ENCODE measurements around the gene TPSB2. TPM values are rescaled to one million over a fixed set of nuclear protein-coding genes. Genes with fewer than 3 reads are reported as not detected.
"Not testable (repeated sequence)": the region's sequence is repeated elsewhere in the genome, so short reads cannot be mapped to it uniquely, and the experiment has no call there.

Gene TPSB2
- total RNA-seq, 1 experiment from 2014 or later = not detected

DNA sequence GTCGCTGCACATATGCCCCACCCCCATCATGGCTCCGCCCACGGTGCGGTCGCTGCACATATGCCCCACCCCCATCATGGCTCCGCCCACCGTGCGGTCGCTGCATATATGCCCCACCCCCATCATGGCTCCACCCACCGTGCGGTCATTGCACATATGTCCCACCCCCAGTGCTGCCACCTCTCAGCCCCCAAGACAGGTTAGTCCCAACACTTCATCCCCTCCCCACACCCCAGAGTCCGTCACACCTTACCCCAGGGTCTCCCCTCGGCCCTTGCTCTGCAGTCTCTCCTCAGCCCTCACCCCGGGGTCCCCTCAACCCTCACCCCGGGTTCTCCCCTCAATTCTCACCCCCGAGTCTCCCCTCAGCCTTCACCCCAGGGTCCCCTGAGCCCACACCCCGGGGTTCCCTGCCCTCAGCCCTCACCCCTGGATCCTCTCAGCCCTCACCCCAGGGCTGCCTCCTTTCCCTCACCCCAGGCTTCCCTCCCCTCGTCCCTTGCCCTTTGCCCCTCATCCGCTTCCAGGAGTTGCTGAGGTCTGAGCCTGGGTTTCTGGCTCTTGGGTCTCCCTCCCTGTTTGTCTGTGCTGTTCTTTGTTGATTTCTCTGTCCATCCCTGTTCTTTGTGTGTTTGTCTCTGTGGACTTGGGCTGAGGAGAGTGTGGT lies 30.5 kb downstream of the TPSB2 start:
- H3K36me3 ChIP-seq (ENCODE audit: control insufficient read depth in 1 of 2, insufficient read depth in 2 of 2, low read length in 2 of 2) = no peaks in the 10 kb centered on the region
- TF ChIP-seq TCF7L2 (IDR thresholded peaks at IDR 0.05; ENCODE audit: borderline replicate concordance, extremely low read depth, insufficient read depth, insufficient read length) (no peak), CEBPB (IDR thresholded peaks at IDR 0.05; ENCODE audit: low read depth) (no peak), ZFX (IDR thresholded peaks at IDR 0.05) (no peak), JUND (IDR thresholded peaks at IDR 0.05) (no peak), EGR1 (IDR thresholded peaks at IDR 0.05; ENCODE audit: low read depth) (no peak), FOSL1 (IDR thresholded peaks at IDR 0.05; ENCODE audit: low read depth) (no peak), SIN3A (IDR thresholded peaks at IDR 0.05; ENCODE audit: low read depth) (no peak), ELF1 (IDR thresholded peaks at IDR 0.05; ENCODE audit: borderline replicate concordance, low read depth) (no peak), YY1 (IDR thresholded peaks at IDR 0.05; ENCODE audit: extremely low read depth, insufficient replicate concordance, low read depth, low read length) (no peak), SRF (IDR thresholded peaks at IDR 0.05; ENCODE audit: low read depth) (no peak), ZNF274 (IDR thresholded peaks at IDR 0.05; ENCODE audit: low read depth, low read length) (no peak), EZH2phosphoT487 (IDR thresholded peaks at IDR 0.05; ENCODE audit: borderline replicate concordance) (no peak), POLR2A (IDR thresholded peaks at IDR 0.05; ENCODE audit: borderline replicate concordance, extremely low read depth, insufficient read depth, insufficient read length) (no peak), CBX3 (IDR thresholded peaks at IDR 0.05; ENCODE audit: low read depth) (no peak)
- TF ChIP-seq, protein P1, sequence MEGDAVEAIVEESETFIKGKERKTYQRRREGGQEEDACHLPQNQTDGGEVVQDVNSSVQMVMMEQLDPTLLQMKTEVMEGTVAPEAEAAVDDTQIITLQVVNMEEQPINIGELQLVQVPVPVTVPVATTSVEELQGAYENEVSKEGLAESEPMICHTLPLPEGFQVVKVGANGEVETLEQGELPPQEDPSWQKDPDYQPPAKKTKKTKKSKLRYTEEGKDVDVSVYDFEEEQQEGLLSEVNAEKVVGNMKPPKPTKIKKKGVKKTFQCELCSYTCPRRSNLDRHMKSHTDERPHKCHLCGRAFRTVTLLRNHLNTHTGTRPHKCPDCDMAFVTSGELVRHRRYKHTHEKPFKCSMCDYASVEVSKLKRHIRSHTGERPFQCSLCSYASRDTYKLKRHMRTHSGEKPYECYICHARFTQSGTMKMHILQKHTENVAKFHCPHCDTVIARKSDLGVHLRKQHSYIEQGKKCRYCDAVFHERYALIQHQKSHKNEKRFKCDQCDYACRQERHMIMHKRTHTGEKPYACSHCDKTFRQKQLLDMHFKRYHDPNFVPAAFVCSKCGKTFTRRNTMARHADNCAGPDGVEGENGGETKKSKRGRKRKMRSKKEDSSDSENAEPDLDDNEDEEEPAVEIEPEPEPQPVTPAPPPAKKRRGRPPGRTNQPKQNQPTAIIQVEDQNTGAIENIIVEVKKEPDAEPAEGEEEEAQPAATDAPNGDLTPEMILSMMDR (IDR thresholded peaks at IDR 0.05 in 2 of 3, conservative IDR thresholded peaks at IDR 0.05 in 1 of 3; ENCODE audit: borderline replicate concordance in 1 of 3, insufficient read depth in 1 of 3, low read depth in 2 of 3, low read length in 2 of 3) = no peak
- TF ChIP-seq, protein P2, sequence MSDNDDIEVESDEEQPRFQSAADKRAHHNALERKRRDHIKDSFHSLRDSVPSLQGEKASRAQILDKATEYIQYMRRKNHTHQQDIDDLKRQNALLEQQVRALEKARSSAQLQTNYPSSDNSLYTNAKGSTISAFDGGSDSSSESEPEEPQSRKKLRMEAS (IDR thresholded peaks at IDR 0.05) = no peak
- ChIA-PET POLR2A (no interaction called here), RAD21 (ENCODE audit: low non-redundant PET in 1 of 2, low total read pairs in 2 of 2, uncharacterized antibody in 2 of 2, unreplicated experiment in 2 of 2) (interaction anchor here in 1 of 2 experiments (0.6 kb wide), 1 partner anchor 18 kb away, joined by 3 read pairs; no protein-coding TSS in a partner anchor), CTCF (no interaction called here)
- DNase-seq (ENCODE audit: low read depth, low spot score) = no peak
- H3K4me1 ChIP-seq (ENCODE audit: control insufficient read depth in 1 of 2, insufficient read depth in 2 of 2, low read length in 2 of 2) = peaks cover 0 to 23% of the 10 kb centered on the region in 2 experiments; a peak in 3 of 4 replicates
- H2AFZ ChIP-seq (ENCODE audit: low read depth, low read length, poor library complexity, severe bottlenecking) = no peak overlapping the region
- H3K4me2 ChIP-seq (ENCODE audit: low read length) = no peak overlapping the region
- no peaks in the 10 kb centered on the region for H4K20me1 ChIP-seq (ENCODE audit: insufficient read depth)
- no peak overlapping the region for H3K27ac ChIP-seq (ENCODE audit: low read depth, low read length)
- H3K79me2 ChIP-seq (ENCODE audit: insufficient read depth, low read length) = no peaks in the 10 kb centered on the region
- peak; percentile 36 for ATAC-seq
- no TSS peak for BruUV-seq (replicated peaks)
- H3K4me3 ChIP-seq (replicated peaks in 1 of 2; ENCODE audit: low read depth in 1 of 2, low read length in 2 of 2) = no peak overlapping the region
- no peaks in the 10 kb centered on the region for H3K9me3 ChIP-seq (ENCODE audit: control insufficient read depth in 1 of 2, insufficient read depth in 1 of 2, low read depth in 1 of 2, low read length in 2 of 2)
- no peak overlapping the region for H3K9ac ChIP-seq (ENCODE audit: low read length)
- intact Hi-C loops (cut with micrococcal nuclease) = no loop called here
- no peaks in the 10 kb centered on the region for H3K9me2 ChIP-seq (ENCODE audit: insufficient read depth)
- no peaks in the 10 kb centered on the region for H3K27me3 ChIP-seq (ENCODE audit: insufficient read depth, low read length)

DNA sequence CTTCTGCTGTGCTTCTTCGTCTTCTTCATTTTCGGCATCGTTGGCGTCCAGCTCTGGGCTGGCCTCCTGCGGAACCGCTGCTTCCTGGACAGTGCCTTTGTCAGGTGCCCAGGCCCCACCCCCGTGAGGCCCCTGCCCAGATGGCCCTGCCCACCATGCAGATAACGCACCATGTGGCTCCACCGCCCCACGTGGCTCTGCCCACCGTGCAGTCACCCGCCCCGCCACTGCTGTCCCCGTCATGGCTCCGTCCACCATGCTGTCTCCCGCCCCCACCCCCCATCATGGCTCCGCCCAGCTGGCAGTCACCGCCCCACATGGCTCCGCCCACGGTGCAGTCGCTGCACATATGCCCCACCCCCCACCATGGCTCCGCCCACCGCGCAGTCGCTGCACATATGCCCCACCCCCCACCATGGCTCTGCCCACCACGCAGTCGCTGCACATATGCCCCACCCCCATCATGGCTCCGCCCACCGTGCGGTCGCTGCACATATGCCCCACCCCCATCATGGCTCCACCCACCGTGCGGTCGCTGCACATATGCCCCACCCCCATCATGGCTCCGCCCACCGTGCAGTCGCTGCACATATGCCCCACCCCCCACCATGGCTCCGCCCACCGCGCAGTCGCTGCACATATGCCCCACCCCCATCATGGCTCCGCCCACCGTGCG lies 31.2 kb downstream of the TPSB2 start:
- RAD21 ChIA-PET (ENCODE audit: low non-redundant PET in 1 of 2, low total read pairs in 2 of 2, uncharacterized antibody in 2 of 2, unreplicated experiment in 2 of 2) = interaction anchor here in 1 of 2 experiments (0.6 kb wide), 1 partner anchor 18 kb away, joined by 3 read pairs; no protein-coding TSS in a partner anchor
- H3K9ac ChIP-seq (ENCODE audit: low read length); H3K9me3 ChIP-seq (ENCODE audit: control insufficient read depth in 1 of 2, insufficient read depth in 1 of 2, low read depth in 1 of 2, low read length in 2 of 2); H3K79me2 ChIP-seq (ENCODE audit: insufficient read depth, low read length); H3K4me3 ChIP-seq (replicated peaks in 1 of 2; ENCODE audit: low read depth in 1 of 2, low read length in 2 of 2); DNase-seq (ENCODE audit: low read depth, low spot score); H3K27me3 ChIP-seq (ENCODE audit: insufficient read depth, low read length); ATAC-seq; intact Hi-C loops (cut with micrococcal nuclease); H4K20me1 ChIP-seq (ENCODE audit: insufficient read depth); H2AFZ ChIP-seq (ENCODE audit: low read depth, low read length, poor library complexity, severe bottlenecking); H3K9me2 ChIP-seq (ENCODE audit: insufficient read depth); H3K27ac ChIP-seq (ENCODE audit: low read depth, low read length); POLR2A ChIA-PET; H3K4me2 ChIP-seq (ENCODE audit: low read length); BruUV-seq (replicated peaks); H3K36me3 ChIP-seq (ENCODE audit: control insufficient read depth in 1 of 2, insufficient read depth in 2 of 2, low read length in 2 of 2): not testable (repeated sequence)
- H3K4me1 ChIP-seq (ENCODE audit: control insufficient read depth in 1 of 2, insufficient read depth in 2 of 2, low read length in 2 of 2) = peaks cover 6 to 29% of the 10 kb centered on the region in 2 experiments
- CTCF ChIA-PET = interaction anchor here (1.0 kb wide), 1 partner anchor 96 kb away, joined by 5 read pairs; no protein-coding TSS in a partner anchor
